Stomach (tissue), 19 donors: ENCODE measurements around the gene F2R. TPM values are rescaled to one million over a fixed set of nuclear protein-coding genes. Genes with fewer than 3 reads are reported as not detected.

Source experiments
- DNase-seq, 2 donors: peaks; one replicate each; pipeline versions ENCODE4 v3.0.0 to v3.0.0-alpha.2; 2013 to 2019
- H3K27ac ChIP-seq, 5 donors: fragments of 200-600 bp in 4 of 5; sonication (generic) in 4 of 5; one replicate each; pipeline ENCODE4 v1.5.1; 2013 to 2019; ENCODE audit warnings: mild to moderate bottlenecking in 1 of 5, moderate library complexity in 1 of 5
- H3K27me3 ChIP-seq, 3 donors: fragments of 200-600 bp; sonication (generic); one replicate each; pipeline ENCODE4 v1.5.1; 2017 to 2019; ENCODE audit warnings: mixed run types in 1 of 3
- H3K36me3 ChIP-seq, 4 donors: fragments of 200-600 bp; sonication (generic); 1 replicate in 3 of 4; 2 replicates in 1 of 4; pipeline ENCODE4 v1.5.1; 2016 to 2019
- H3K4me1 ChIP-seq, 4 donors: fragments of 200-600 bp; sonication (generic); one replicate each; pipeline ENCODE4 v1.5.1; 2016 to 2019
- H3K4me3 ChIP-seq, 4 donors: fragments of 200-600 bp; sonication (generic) in 3 of 4; one replicate each; pipeline ENCODE4 v1.5.1; 2016 to 2019; ENCODE audit warnings: mild to moderate bottlenecking in 1 of 4
- H3K9me3 ChIP-seq, 4 donors: fragments of 200-600 bp; sonication (generic); one replicate each; pipeline ENCODE4 v1.5.1; 2016 to 2019
- EP300 ChIP-seq: sonication (generic); formaldehyde crosslinking; IDR thresholded peaks from one replicate; pipeline ENCODE4 v1.6.1; 2017; ENCODE audit warnings: antibody characterized with exemption
- POLR2A ChIP-seq, 4 donors: fragments of 450-650 bp; IDR thresholded peaks; one replicate each; pipeline ENCODE4 v1.6.1; 2016; ENCODE audit warnings: antibody characterized with exemption in 4 of 4, control low read depth in 2 of 4, mild to moderate bottlenecking in 1 of 4, moderate library complexity in 1 of 4
- POLR2AphosphoS5 ChIP-seq, 3 donors: sonication (generic); formaldehyde crosslinking; IDR thresholded peaks; one replicate each; pipeline ENCODE4 v1.6.1; 2016; ENCODE audit warnings: antibody characterized with exemption in 3 of 3
- WGBS, 5 donors: extraction: QIAGEN DNeasy Blood & Tissue Kit in 3 of 5; methylation state at CpG; one replicate each; pipeline versions ENCODE4 v1.1.5 to v1.1.7; 2013 to 2018; 5-methylcytosine and 5-hydroxymethylcytosine counted together
- intact Hi-C: fragments of 100-400 bp; cut with DNase I; formaldehyde crosslinking; loops from one replicate; pipeline ENCODE4 v1.15.1; 2023; ENCODE audit warnings: low total_unique reads
- long read RNA-seq, 10 donors: transcript quantifications; one replicate each; lab custom pipeline, GENCODE V29; 2026
- polyA plus RNA-seq, 3 donors: library from polyadenylated mRNA; stranded (reverse); fragments of 200-250 nt; gene quantifications; one replicate each; pipeline ENCODE4 v1.2.3, GENCODE V29; 2013
- total RNA-seq, 5 donors: library from RNA; depleted of rRNA; stranded (reverse); fragments of >200 nt; gene quantifications; one replicate each; pipeline versions ENCODE4 v1.1.0 to v1.2.3, GENCODE V29; 2014 to 2016
- TF ChIP-seq, protein P1 (sequence below), 7 experiments: fragments of 450-650 bp in 4 of 7; fragments of 200-600 bp in 3 of 7; sonication (generic) in 3 of 7; IDR thresholded peaks; one replicate each; pipeline ENCODE4 v1.5.1; 2016 to 2019; ENCODE audit warnings: antibody characterized with exemption in 7 of 7, control low read depth in 2 of 7, mild to moderate bottlenecking in 1 of 7
- donor health status: healthy with polysubstance abuse.
- donor health status: Bipolar disorder and iron deficiency.
- donor health status: healthy.

F2R gene
- total RNA-seq: 10 to 100 TPM in 2 of 5 donors, 1 to 10 TPM in 2, not detected in 1; 1.4 to 16.2 (median 9.3) TPM
- 1 to 10 TPM; 2.2 to 6.0 (median 4.7) TPM for polyA plus RNA-seq
- long read RNA-seq, donor 1, transcript F2R-201 (2 exons, 3,821 nt): major isoform, 7 of 7 reads
- long read RNA-seq, donor 1, partial matches to known transcripts: 0 of 7 reads
- long read RNA-seq, donor 1, other reads (novel, unspliced or antisense): 0 of 7 reads
- long read RNA-seq, donor 2, transcript F2R-201 (2 exons, 3,821 nt): major isoform, 13 of 13 reads
- long read RNA-seq, donor 2, partial matches to known transcripts: 0 of 13 reads
- long read RNA-seq, donor 2, other reads (novel, unspliced or antisense): 0 of 13 reads
- long read RNA-seq, donor 3, partial matches to known transcripts: 0 of 4 reads
- long read RNA-seq, donor 3, other reads (novel, unspliced or antisense): 0 of 4 reads
- long read RNA-seq, donor 4, partial matches to known transcripts: 0 of 2 reads
- long read RNA-seq, donor 4, other reads (novel, unspliced or antisense): 0 of 2 reads
- long read RNA-seq, donor 5, transcript F2R-201 (2 exons, 3,821 nt): major isoform, 15 of 15 reads
- long read RNA-seq, donor 5, partial matches to known transcripts: 0 of 15 reads
- long read RNA-seq, donor 5, other reads (novel, unspliced or antisense): 0 of 15 reads
- long read RNA-seq, donor 6, transcript F2R-201 (2 exons, 3,821 nt): major isoform, 18 of 18 reads
- long read RNA-seq, donor 6, partial matches to known transcripts: 0 of 18 reads
- long read RNA-seq, donor 6, other reads (novel, unspliced or antisense): 0 of 18 reads
- long read RNA-seq, donor 7, transcript F2R-201 (2 exons, 3,821 nt): major isoform, 15 of 15 reads
- long read RNA-seq, donor 7, partial matches to known transcripts: 0 of 15 reads
- long read RNA-seq, donor 7, other reads (novel, unspliced or antisense): 0 of 15 reads
- long read RNA-seq, donor 8, transcript F2R-201 (2 exons, 3,821 nt): major isoform, 6 of 6 reads
- long read RNA-seq, donor 8, partial matches to known transcripts: 0 of 6 reads
- long read RNA-seq, donor 8, other reads (novel, unspliced or antisense): 0 of 6 reads
- long read RNA-seq, donor 9, transcript F2R-201 (2 exons, 3,821 nt): major isoform, 14 of 14 reads
- long read RNA-seq, donor 9, partial matches to known transcripts: 0 of 14 reads
- long read RNA-seq, donor 9, other reads (novel, unspliced or antisense): 0 of 14 reads
- long read RNA-seq, donor 10, partial matches to known transcripts: 0 of 2 reads
- long read RNA-seq, donor 10, other reads (novel, unspliced or antisense): 0 of 2 reads

DNA sequence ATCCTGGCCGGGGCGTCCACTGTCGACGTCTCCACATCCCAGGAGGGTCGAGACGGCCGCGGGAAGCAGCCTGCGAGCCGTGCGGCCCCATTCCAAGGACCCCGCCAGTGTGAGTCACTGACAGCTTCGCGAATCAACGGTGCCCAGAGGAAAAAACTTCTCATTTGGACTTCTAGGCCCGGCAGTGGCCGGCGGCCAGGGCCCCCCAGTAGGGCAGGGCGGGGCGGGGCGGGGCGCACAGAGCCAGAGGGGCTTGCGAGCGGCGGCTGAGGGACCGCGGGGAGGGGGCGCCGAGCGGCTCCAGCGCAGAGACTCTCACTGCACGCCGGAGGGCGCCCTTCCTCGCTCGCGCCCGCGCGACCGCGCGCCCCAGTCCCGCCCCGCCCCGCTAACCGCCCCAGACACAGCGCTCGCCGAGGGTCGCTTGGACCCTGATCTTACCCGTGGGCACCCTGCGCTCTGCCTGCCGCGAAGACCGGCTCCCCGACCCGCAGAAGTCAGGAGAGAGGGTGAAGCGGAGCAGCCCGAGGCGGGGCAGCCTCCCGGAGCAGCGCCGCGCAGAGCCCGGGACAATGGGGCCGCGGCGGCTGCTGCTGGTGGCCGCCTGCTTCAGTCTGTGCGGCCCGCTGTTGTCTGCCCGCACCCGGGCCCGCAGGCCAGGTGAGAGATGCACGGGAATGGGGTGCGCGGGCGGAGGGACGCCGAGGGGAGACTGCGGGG, at the start of gene F2R:
Gene F2R (plus strand): TSS at position 391 of the 720 bp plus-strand sequence. CDS start 182 bp downstream, at position 573.
- H3K27me3 ChIP-seq: peaks cover 0 to 34% (median 16%) of the 10 kb centered on the region in 3 donors
- intact Hi-C loops: no loop called here
- TF ChIP-seq POLR2A (IDR thresholded peaks at IDR 0.05): no peak
- no peak for TF ChIP-seq POLR2AphosphoS5 (IDR thresholded peaks at IDR 0.05)
- no peak for TF ChIP-seq EP300
- TF ChIP-seq, protein P1, sequence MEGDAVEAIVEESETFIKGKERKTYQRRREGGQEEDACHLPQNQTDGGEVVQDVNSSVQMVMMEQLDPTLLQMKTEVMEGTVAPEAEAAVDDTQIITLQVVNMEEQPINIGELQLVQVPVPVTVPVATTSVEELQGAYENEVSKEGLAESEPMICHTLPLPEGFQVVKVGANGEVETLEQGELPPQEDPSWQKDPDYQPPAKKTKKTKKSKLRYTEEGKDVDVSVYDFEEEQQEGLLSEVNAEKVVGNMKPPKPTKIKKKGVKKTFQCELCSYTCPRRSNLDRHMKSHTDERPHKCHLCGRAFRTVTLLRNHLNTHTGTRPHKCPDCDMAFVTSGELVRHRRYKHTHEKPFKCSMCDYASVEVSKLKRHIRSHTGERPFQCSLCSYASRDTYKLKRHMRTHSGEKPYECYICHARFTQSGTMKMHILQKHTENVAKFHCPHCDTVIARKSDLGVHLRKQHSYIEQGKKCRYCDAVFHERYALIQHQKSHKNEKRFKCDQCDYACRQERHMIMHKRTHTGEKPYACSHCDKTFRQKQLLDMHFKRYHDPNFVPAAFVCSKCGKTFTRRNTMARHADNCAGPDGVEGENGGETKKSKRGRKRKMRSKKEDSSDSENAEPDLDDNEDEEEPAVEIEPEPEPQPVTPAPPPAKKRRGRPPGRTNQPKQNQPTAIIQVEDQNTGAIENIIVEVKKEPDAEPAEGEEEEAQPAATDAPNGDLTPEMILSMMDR (IDR thresholded peaks at IDR 0.05): peak in 3 of 7 experiments; percentile 33 to 60 (median 50)
- DNase-seq: peak; percentile 38 to 90
- no peaks in the 10 kb centered on the region for H3K36me3 ChIP-seq
- H3K9me3 ChIP-seq: no peaks in the 10 kb centered on the region
- H3K4me3 ChIP-seq: peak within 1 kb of the TSS; percentile 61 to 89 (median 68)
- 0 to 1% (median 1%) methylated on average over 27 to 81 of the region's 82 CpGs for WGBS, 5 donors
- H3K4me1 ChIP-seq: peaks cover 4 to 31% (median 23%) of the 10 kb centered on the region in 4 donors
- H3K27ac ChIP-seq: peak within 1 kb of the TSS; percentile 57 to 78 (median 72)

DNA sequence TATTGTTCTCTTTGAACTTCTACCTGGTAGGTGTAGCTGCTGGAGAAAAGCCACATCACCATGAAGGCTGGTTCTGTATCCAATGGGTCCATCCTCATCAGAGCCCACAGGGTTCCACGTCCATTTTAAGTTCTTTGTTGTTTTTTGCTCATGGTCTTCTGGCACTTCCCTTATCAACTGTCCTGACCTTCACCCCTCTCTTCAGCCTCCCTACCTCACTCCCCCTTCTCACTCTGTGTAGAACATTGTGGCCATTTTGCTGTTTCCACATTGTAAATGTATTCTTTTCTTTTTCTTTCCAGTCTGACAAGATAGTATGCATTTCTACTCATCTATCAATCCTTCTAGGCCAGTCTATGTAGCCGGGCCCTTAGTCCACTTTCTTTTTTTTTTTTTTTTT, 48.4 kb upstream of the F2R start:
- intact Hi-C loops: no loop called here
- no peaks in the 10 kb centered on the region for H3K9me3 ChIP-seq
- H3K27ac ChIP-seq: no peak overlapping the region
- TF ChIP-seq POLR2AphosphoS5 (IDR thresholded peaks at IDR 0.05) (no peak), EP300 (no peak), POLR2A (IDR thresholded peaks at IDR 0.05) (no peak)
- TF ChIP-seq, protein P1 (IDR thresholded peaks at IDR 0.05): no peak
- no peak for DNase-seq
- WGBS, 5 donors: 82 to 97% (median 83%) methylated on average over 2 of the region's 2 CpGs
- no peaks in the 10 kb centered on the region for H3K4me1 ChIP-seq
- H3K4me3 ChIP-seq: no peak overlapping the region
- peaks cover 0 to 72% (median 44%) of the 10 kb centered on the region in 4 donors for H3K36me3 ChIP-seq
- no peaks in the 10 kb centered on the region for H3K27me3 ChIP-seq

DNA sequence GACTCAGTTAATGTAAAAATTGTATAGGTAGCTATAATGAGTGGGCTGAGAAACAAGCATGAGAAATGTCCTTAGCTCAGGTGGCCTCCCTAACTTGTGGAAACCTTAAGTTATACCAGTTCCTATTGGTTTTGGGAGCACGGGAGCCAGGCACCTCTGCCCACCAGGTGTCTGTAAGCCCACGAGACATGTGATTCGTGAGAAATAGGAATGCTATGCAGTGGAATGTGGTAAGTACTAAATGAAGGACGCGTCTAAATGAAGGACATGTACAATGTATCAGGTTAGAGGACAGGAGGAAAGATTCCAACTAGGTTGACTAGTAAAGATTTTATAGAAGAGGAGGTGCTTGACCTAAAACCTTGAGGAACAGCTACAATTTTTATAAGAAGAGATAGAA, 46.7 kb upstream of the F2R start:
- Histone ChIP-seq H3K9me3 (no peaks in the 10 kb centered on the region), H3K36me3 (peaks cover 0 to 73% (median 55%) of the 10 kb centered on the region in 4 donors), H3K27me3 (no peaks in the 10 kb centered on the region), H3K4me1 (no peaks in the 10 kb centered on the region), H3K27ac (no peak overlapping the region), H3K4me3 (no peak overlapping the region)
- no peak for DNase-seq
- TF ChIP-seq, protein P1 (IDR thresholded peaks at IDR 0.05): no peak
- TF ChIP-seq POLR2A (IDR thresholded peaks at IDR 0.05) (no peak), EP300 (no peak), POLR2AphosphoS5 (IDR thresholded peaks at IDR 0.05) (no peak)
- WGBS, 5 donors: 96 to 98% (median 97%) methylated on average over 5 of the region's 5 CpGs
- intact Hi-C loops: no loop called here
